Neural crest cell (in vitro differentiated cells): ENCODE data around the gene XPO6. TPM values are rescaled to one million over a fixed set of nuclear protein-coding genes. Genes with fewer than 3 reads are reported as not detected.

Source experiments
- DNase-seq: peaks from one replicate; pipeline ENCODE4 v3.0.0; 2021; ENCODE audit warnings: low read depth, mixed read lengths, low spot score
- H3K27ac Mint-ChIP-seq: one replicate; pipeline ENCODE4 v1.8.0; 2021; ENCODE audit warnings: mild to moderate bottlenecking, mixed read lengths; ENCODE audit not compliant: unreplicated experiment
- H3K27me3 Mint-ChIP-seq: 2 replicates; pipeline ENCODE4 v1.8.0; 2021; ENCODE audit warnings: low read depth, mild to moderate bottlenecking, mixed read lengths
- H3K36me3 Mint-ChIP-seq: 2 replicates; pipeline ENCODE4 v1.8.0; 2021; ENCODE audit warnings: low read depth, mild to moderate bottlenecking, mixed read lengths
- H3K4me1 Mint-ChIP-seq: 2 replicates; pipeline ENCODE4 v1.8.0; 2021; ENCODE audit warnings: mixed read lengths
- H3K4me3 Mint-ChIP-seq: one replicate; pipeline ENCODE4 v1.8.0; 2021; ENCODE audit warnings: mild to moderate bottlenecking, mixed read lengths
- H3K9me3 Mint-ChIP-seq: 2 replicates; pipeline ENCODE4 v1.8.0; 2021; ENCODE audit warnings: mixed read lengths
- CTCF ChIP-seq: fragments of 200-600 bp; sonication (generic); conservative IDR thresholded peaks from 2 replicates; pipeline ENCODE4 v1.5.0; 2021; ENCODE audit warnings: antibody characterized with exemption, mild to moderate bottlenecking
- total RNA-seq: library from RNA; stranded (reverse); gene quantifications from 2 replicates; pipeline ENCODE4 v1.2.1, GENCODE V29; 2021

The XPO6 gene
- total RNA-seq, 1 donor from 2014 or later, result 146 TPM

- Mint-ChIP-seq H3K27me3 (no peaks in the 10 kb centered on the region), H3K4me1 (peaks cover under 1% of the 10 kb centered on the region), H3K36me3 (no peaks in the 10 kb centered on the region), H3K4me3 (no peak overlapping the region), H3K27ac (no peak overlapping the region), H3K9me3 (no peaks in the 10 kb centered on the region)
- no peak for DNase-seq
- no peak for TF ChIP-seq CTCF
These were observed 5.6 kb upstream of the XPO6 start for GRCh38 chr16:28217326-28217725.

DNA sequence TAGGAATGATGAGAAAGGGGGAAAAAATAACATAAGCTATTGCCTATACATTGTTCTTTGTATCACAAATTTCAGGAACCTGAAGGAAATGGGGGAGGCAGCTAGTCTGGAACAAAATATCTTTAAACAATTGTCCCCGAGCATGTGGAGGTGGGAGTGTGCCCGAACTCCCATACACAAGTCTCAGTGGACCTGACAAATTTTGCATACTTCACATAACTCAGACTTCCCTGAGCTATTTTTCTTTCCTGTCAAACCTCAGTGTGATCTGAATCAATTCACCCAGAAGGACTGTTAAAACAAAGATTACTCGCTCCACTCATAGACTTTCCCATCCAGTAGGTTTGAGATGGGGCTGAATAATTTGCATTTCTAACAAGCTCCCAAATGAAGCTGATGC lies 1.6 kb upstream of the XPO6 start:
- peaks cover 2% of the 10 kb centered on the region for H3K9me3 Mint-ChIP-seq
- no peak for TF ChIP-seq CTCF
- H3K36me3 Mint-ChIP-seq, result no peaks in the 10 kb centered on the region
- H3K27ac Mint-ChIP-seq, result no peak overlapping the region
- peak overlapping the region; percentile 72 for H3K4me3 Mint-ChIP-seq
- H3K27me3 Mint-ChIP-seq, result no peaks in the 10 kb centered on the region
- peaks cover 24% of the 10 kb centered on the region for H3K4me1 Mint-ChIP-seq
- no peak for DNase-seq

DNA sequence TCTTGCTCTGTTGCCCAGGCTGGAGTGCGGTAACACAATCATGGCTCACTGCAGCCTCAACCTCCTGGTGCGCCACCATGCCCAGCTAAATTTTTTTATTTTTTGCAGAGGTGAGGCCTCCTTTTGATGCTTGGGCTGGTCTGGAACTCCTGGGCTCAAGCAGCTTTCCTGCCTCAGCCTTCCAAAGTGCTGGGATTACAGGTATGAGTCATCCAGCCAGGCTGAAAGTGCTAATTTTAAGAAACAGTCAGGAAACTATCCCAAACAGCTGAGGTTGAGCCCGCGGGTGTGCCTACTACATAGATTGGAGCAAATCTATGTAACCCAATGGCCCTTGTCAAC lies 738 bp upstream of the XPO6 start:
- Mint-ChIP-seq H3K27me3 (no peaks in the 10 kb centered on the region), H3K4me1 (peaks cover 24% of the 10 kb centered on the region), H3K27ac (no peak overlapping the region), H3K4me3 (peak overlapping the region; percentile 83), H3K36me3 (peaks cover 1% of the 10 kb centered on the region), H3K9me3 (peaks cover 2% of the 10 kb centered on the region)
- no peak for TF ChIP-seq CTCF
- no peak for DNase-seq

- Mint-ChIP-seq H3K27ac (peak overlapping the region; percentile 27), H3K4me1 (peaks cover 24% of the 10 kb centered on the region), H3K27me3 (no peaks in the 10 kb centered on the region), H3K9me3 (peaks cover 2% of the 10 kb centered on the region), H3K4me3 (peak overlapping the region; percentile 79), H3K36me3 (peaks cover 3% of the 10 kb centered on the region)
- peak; percentile 31 for DNase-seq
- no peak for TF ChIP-seq CTCF
These were observed 681 bp downstream of the XPO6 start for GRCh38 chr16:28210979-28211588.

DNA sequence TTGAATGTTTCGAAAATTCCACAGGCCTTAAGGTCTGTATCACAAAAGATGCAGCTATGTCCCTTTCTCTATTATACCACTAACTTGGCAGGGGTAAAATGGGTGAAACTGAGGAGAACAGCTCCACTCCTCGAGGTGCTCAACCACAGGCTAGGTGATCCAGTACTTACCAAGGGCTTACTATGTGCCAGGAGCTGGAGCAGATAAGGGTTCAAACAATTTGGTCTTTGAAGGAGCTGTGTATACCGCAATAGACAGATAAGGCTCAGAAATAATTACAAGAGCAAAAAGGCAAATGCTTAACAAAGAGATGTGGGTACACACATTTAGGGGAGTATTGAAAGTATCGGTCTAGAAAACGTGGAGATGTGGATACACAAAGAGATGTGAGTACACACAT lies 1.5 kb downstream of the XPO6 start:
- H3K27ac Mint-ChIP-seq, result no peak overlapping the region
- no peaks in the 10 kb centered on the region for H3K27me3 Mint-ChIP-seq
- peaks cover 2% of the 10 kb centered on the region for H3K9me3 Mint-ChIP-seq
- peak overlapping the region; percentile 79 for H3K4me3 Mint-ChIP-seq
- no peak for DNase-seq
- H3K36me3 Mint-ChIP-seq, result peaks cover 3% of the 10 kb centered on the region
- TF ChIP-seq CTCF, result no peak
- H3K4me1 Mint-ChIP-seq, result peaks cover 24% of the 10 kb centered on the region
